Esophagus squamous epithelium (tissue), 4 donors: ENCODE data around the gene MACROH2A2.

Experiments
- CTCF ChIP-seq, 6 experiments: fragments of 450-650 bp in 4 of 6; fragments of 200-600 bp in 2 of 6; sonication (generic) in 2 of 6; IDR thresholded peaks; one replicate each; pipeline ENCODE4 v1.5.1; 2016 to 2019; ENCODE audit warnings: antibody characterized with exemption in 6 of 6, mild to moderate bottlenecking in 4 of 6, moderate library complexity in 4 of 6
- POLR2A ChIP-seq, 4 donors: fragments of 450-650 bp; IDR thresholded peaks; one replicate each; pipeline ENCODE4 v1.6.1; 2017; ENCODE audit warnings: antibody characterized with exemption in 4 of 4, mild to moderate bottlenecking in 4 of 4, moderate library complexity in 3 of 4

GRCh38 chr10:70145666-70146488, 93.2 kb downstream of the MACROH2A2 start:
- TF ChIP-seq POLR2A (IDR thresholded peaks at IDR 0.05), result peak in 1 of 4 donors; percentile 11
- peak in 5 of 6 experiments; percentile 33 to 66 (median 59) for TF ChIP-seq CTCF (IDR thresholded peaks at IDR 0.05)
